ENCODE data around the gene DCHS1.

The DCHS1 gene

GRCh38 chr11:6611092-6611962 is 44.3 kb downstream of the DCHS1 start:
- peak; percentile 7 for DNase-seq (ENCODE audit: low read depth)
- TF ChIP-seq CTCF (IDR thresholded peaks at IDR 0.05; ENCODE audit: insufficient read depth, low read depth, low read length, missing control alignments): no peak

GRCh38 chr11:6610591-6610990 is 45.0 kb downstream of the DCHS1 start:
- H3K4me3 ChIP-seq (ENCODE audit: low read length): no peak overlapping the region
- DNase-seq (ENCODE audit: low read depth): no peak
- TF ChIP-seq CTCF (IDR thresholded peaks at IDR 0.05; ENCODE audit: insufficient read depth, low read depth, low read length, missing control alignments): no peak

More at GRCh38 chr11:6611092-6611962, 44.3 kb downstream of the DCHS1 start:
- H3K4me3 ChIP-seq (ENCODE audit: low read length): peak overlapping the region; percentile 78

- TF ChIP-seq CTCF (IDR thresholded peaks at IDR 0.05; ENCODE audit: insufficient read depth, low read depth, low read length, missing control alignments): no peak
- no peak overlapping the region for H3K4me3 ChIP-seq (ENCODE audit: low read length)
- no peak for DNase-seq (ENCODE audit: low read depth)
Observed at GRCh38 chr11:6609502-6610015, 46.0 kb downstream of the DCHS1 start.

- no peak for DNase-seq (ENCODE audit: low read depth)
- TF ChIP-seq CTCF (IDR thresholded peaks at IDR 0.05; ENCODE audit: insufficient read depth, low read depth, low read length, missing control alignments): no peak
- H3K4me3 ChIP-seq (ENCODE audit: low read length): no peak overlapping the region
Observed at GRCh38 chr11:6608726-6609501, 46.7 kb downstream of the DCHS1 start.

- H3K4me3 ChIP-seq (ENCODE audit: low read length): no peak overlapping the region
- DNase-seq (ENCODE audit: low read depth): no peak
- no peak for TF ChIP-seq CTCF (IDR thresholded peaks at IDR 0.05; ENCODE audit: insufficient read depth, low read depth, low read length, missing control alignments)
Observed at GRCh38 chr11:6608011-6608410, 47.6 kb downstream of the DCHS1 start.

GRCh38 chr11:6607190-6607795 is 48.3 kb downstream of the DCHS1 start:
- TF ChIP-seq CTCF (IDR thresholded peaks at IDR 0.05; ENCODE audit: insufficient read depth, low read depth, low read length, missing control alignments): no peak
- no peak for DNase-seq (ENCODE audit: low read depth)
- H3K4me3 ChIP-seq (ENCODE audit: low read length): no peak overlapping the region

All from epithelial cell of esophagus (primary cell).